H1 (cell line): ENCODE data around the gene DCPS. TPM values are rescaled to one million over a fixed set of nuclear protein-coding genes. Genes with fewer than 3 reads are reported as not detected.

Experiments used
- CBX5 ChIP-seq: fragments of 300-800, 300-1000 bp; sonication (generic); IDR thresholded peaks from 2 replicates; pipeline ENCODE4 v1.7.1; 2016; ENCODE audit warnings: antibody characterized with exemption, low read length, low read depth
- CHD1 ChIP-seq: IDR thresholded peaks from 2 replicates; pipeline ENCODE4 v1.6.1; 2012; ENCODE audit warnings: low read depth, low read length, improper control_type of control experiment
- KDM1A ChIP-seq: fragments of 200-600, 300-600 bp; sonication (generic); IDR thresholded peaks from 2 replicates; pipeline ENCODE4 v1.7.1; 2016; ENCODE audit warnings: mild to moderate bottlenecking, low read length, borderline replicate concordance
- NRF1 ChIP-seq: IDR thresholded peaks from 2 replicates; pipeline ENCODE4 v1.6.1; 2011; ENCODE audit warnings: mild to moderate bottlenecking, low read depth, low read length, improper control_type of control experiment
- POLR2A ChIP-seq, 2 experiments: IDR thresholded peaks; 1 replicate in 1 of 2; 2 replicates in 1 of 2; pipeline ENCODE4 v1.6.1; 2011; ENCODE audit warnings: low read depth in 2 of 2, low read length in 2 of 2, mild to moderate bottlenecking in 2 of 2; ENCODE audit errors: control extremely low read depth in 1 of 2
- SP1 ChIP-seq: IDR thresholded peaks from 2 replicates; pipeline ENCODE4 v1.6.1; 2011; ENCODE audit warnings: low read depth, low read length
- SUZ12 ChIP-seq: fragments of 200-600 bp; sonication (generic); IDR thresholded peaks from 2 replicates; pipeline ENCODE4 v1.6.1; 2012; ENCODE audit warnings: mild to moderate bottlenecking, inconsistent platforms, low read length, moderate library complexity, mixed read lengths
- TAF7 ChIP-seq: optimal IDR thresholded peaks from 2 replicates; pipeline ENCODE3; 2011; ENCODE audit warnings: low read depth, mild to moderate bottlenecking, inconsistent platforms, low read length, moderate library complexity, borderline replicate concordance
- TBP ChIP-seq: IDR thresholded peaks from 2 replicates; pipeline ENCODE4 v1.6.1; 2011; ENCODE audit warnings: low read depth, low read length, improper control_type of control experiment
- polyA plus RNA-seq, 7 experiments: library from polyadenylated mRNA; depleted of rRNA in 3 of 7; stranded (reverse) in 5 of 7; unstranded in 2 of 7; fragments of >200 nt in 5 of 7; fragments of 200-250 nt in 2 of 7; gene quantifications; 1 replicate in 5 of 7; 2 replicates in 1 of 7; 4 replicates in 1 of 7; pipeline versions ENCODE4 v1.2.1 to v1.2.3, GENCODE V29; 2011 to 2013; ENCODE audit warnings: missing spikeins in 2 of 7, mixed read lengths in 2 of 7
- total RNA-seq: library from RNA; stranded (reverse); fragmentation: NEBNext Ultra II Directional; extraction: Animal tissue kit (Norgen Biotek cat#: 25700); gene quantifications from 2 replicates; pipeline ENCODE4 v1.2.1, GENCODE V29; 2021
- TF ChIP-seq, protein P1 (sequence below): fragments of 300-600 bp; sonication (generic); IDR thresholded peaks from 2 replicates; pipeline ENCODE4 v1.7.1; 2012; ENCODE audit warnings: low read length, moderate library complexity, mild to moderate bottlenecking, inconsistent platforms; ENCODE audit not compliant: insufficient replicate concordance

Gene DCPS
- total and polyA plus RNA-seq, 2 of the 8 experiments (the other 6 are each of a cell fraction or from before 2014, with no cell fraction given): 24.6 to 55.2 TPM

DNA sequence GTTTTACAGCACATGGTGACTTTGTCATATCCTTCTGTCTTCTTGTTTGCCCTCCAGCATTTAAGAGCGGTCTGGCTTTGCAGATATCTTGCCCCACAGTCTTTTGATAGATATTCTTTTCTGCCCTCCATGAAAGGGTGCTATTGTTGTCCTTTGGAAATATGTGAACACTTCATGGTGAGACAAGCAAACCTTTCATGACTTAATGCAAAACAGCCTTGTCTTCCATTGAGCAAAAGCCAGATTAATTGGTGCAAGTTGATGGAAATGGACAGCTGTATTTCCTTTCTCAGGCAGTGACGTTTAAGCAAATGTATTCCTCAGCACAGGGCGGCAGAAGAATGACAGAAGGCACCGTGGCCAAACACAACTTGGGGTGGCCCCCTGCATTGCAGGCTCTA, 4.4 kb downstream of the DCPS start (continued):
- TF ChIP-seq, protein P1, sequence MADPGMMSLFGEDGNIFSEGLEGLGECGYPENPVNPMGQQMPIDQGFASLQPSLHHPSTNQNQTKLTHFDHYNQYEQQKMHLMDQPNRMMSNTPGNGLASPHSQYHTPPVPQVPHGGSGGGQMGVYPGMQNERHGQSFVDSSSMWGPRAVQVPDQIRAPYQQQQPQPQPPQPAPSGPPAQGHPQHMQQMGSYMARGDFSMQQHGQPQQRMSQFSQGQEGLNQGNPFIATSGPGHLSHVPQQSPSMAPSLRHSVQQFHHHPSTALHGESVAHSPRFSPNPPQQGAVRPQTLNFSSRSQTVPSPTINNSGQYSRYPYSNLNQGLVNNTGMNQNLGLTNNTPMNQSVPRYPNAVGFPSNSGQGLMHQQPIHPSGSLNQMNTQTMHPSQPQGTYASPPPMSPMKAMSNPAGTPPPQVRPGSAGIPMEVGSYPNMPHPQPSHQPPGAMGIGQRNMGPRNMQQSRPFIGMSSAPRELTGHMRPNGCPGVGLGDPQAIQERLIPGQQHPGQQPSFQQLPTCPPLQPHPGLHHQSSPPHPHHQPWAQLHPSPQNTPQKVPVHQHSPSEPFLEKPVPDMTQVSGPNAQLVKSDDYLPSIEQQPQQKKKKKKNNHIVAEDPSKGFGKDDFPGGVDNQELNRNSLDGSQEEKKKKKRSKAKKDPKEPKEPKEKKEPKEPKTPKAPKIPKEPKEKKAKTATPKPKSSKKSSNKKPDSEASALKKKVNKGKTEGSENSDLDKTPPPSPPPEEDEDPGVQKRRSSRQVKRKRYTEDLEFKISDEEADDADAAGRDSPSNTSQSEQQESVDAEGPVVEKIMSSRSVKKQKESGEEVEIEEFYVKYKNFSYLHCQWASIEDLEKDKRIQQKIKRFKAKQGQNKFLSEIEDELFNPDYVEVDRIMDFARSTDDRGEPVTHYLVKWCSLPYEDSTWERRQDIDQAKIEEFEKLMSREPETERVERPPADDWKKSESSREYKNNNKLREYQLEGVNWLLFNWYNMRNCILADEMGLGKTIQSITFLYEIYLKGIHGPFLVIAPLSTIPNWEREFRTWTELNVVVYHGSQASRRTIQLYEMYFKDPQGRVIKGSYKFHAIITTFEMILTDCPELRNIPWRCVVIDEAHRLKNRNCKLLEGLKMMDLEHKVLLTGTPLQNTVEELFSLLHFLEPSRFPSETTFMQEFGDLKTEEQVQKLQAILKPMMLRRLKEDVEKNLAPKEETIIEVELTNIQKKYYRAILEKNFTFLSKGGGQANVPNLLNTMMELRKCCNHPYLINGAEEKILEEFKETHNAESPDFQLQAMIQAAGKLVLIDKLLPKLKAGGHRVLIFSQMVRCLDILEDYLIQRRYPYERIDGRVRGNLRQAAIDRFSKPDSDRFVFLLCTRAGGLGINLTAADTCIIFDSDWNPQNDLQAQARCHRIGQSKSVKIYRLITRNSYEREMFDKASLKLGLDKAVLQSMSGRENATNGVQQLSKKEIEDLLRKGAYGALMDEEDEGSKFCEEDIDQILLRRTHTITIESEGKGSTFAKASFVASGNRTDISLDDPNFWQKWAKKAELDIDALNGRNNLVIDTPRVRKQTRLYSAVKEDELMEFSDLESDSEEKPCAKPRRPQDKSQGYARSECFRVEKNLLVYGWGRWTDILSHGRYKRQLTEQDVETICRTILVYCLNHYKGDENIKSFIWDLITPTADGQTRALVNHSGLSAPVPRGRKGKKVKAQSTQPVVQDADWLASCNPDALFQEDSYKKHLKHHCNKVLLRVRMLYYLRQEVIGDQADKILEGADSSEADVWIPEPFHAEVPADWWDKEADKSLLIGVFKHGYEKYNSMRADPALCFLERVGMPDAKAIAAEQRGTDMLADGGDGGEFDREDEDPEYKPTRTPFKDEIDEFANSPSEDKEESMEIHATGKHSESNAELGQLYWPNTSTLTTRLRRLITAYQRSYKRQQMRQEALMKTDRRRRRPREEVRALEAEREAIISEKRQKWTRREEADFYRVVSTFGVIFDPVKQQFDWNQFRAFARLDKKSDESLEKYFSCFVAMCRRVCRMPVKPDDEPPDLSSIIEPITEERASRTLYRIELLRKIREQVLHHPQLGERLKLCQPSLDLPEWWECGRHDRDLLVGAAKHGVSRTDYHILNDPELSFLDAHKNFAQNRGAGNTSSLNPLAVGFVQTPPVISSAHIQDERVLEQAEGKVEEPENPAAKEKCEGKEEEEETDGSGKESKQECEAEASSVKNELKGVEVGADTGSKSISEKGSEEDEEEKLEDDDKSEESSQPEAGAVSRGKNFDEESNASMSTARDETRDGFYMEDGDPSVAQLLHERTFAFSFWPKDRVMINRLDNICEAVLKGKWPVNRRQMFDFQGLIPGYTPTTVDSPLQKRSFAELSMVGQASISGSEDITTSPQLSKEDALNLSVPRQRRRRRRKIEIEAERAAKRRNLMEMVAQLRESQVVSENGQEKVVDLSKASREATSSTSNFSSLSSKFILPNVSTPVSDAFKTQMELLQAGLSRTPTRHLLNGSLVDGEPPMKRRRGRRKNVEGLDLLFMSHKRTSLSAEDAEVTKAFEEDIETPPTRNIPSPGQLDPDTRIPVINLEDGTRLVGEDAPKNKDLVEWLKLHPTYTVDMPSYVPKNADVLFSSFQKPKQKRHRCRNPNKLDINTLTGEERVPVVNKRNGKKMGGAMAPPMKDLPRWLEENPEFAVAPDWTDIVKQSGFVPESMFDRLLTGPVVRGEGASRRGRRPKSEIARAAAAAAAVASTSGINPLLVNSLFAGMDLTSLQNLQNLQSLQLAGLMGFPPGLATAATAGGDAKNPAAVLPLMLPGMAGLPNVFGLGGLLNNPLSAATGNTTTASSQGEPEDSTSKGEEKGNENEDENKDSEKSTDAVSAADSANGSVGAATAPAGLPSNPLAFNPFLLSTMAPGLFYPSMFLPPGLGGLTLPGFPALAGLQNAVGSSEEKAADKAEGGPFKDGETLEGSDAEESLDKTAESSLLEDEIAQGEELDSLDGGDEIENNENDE: no peak
- TF ChIP-seq SUZ12: no peak
- no peak for TF ChIP-seq POLR2A (IDR thresholded peaks at IDR 0.05; ENCODE audit: control extremely low read depth in 1 of 2, low read depth in 2 of 2, low read length in 2 of 2)
- no peak for TF ChIP-seq TBP
- no peak for TF ChIP-seq KDM1A
- no peak for TF ChIP-seq SP1
- TF ChIP-seq CHD1: no peak
- no peak for TF ChIP-seq CBX5
- no peak for TF ChIP-seq TAF7
- no peak for TF ChIP-seq NRF1
